GM21515 (cell line): ENCODE data around the gene CAB39.
"Not testable (repeated sequence)": the region's sequence is repeated elsewhere in the genome, so short reads cannot be mapped to it uniquely, and the experiment has no call there.

Experiments used
- ATAC-seq: cut with Tn5 transposase; IDR thresholded peaks from one replicate; pipeline ENCODE4 v1.9.1; 2021; ENCODE audit not compliant: unreplicated experiment

The CAB39 gene

GRCh38 chr2:230713331-230714135 is 891 bp downstream of the CAB39 start:
- peak; percentile 19 for ATAC-seq

- ATAC-seq: no peak
Observed at GRCh38 chr2:230714136-230714480, 1.5 kb downstream of the CAB39 start.

DNA sequence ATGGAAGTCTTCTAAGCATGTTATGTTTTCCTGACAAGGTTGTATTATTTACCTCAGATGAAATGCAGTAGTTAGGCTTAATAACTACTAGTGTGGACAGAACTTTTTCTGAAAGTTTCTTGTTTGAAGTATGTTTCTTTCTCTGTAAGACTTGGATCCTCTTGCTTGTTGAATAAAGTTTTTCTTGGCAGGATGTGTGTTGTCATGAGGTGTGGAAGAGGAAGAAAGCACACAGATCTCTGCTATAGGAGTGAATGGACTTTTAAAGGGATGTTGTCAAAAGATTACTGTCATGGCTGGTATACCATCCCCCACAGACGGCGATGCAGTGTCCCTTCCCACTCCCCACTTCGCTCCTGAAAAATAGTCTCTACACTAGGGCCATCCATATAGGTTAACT is 2.6 kb downstream of the CAB39 start:
- no peak for ATAC-seq

DNA sequence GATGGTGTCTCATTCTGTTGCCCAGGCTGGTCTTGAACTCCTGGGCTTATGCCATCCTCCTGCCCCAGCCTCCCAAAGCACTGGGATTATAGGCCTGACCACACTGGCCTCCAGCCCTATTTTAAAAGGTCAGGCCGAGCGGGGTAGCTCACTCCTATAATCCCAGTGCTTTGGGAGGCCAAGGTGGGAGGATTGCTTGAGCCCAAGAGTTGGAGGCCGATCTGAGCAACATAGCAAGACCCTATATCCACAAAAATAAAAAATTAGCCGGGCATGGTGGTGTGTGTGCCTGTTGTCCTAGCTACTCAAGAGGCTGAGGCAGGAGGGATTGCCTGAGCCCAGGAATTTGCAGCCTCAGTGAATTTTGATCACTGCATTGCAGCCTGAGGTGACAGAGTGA is 3.9 kb downstream of the CAB39 start:
- ATAC-seq: no peak

DNA sequence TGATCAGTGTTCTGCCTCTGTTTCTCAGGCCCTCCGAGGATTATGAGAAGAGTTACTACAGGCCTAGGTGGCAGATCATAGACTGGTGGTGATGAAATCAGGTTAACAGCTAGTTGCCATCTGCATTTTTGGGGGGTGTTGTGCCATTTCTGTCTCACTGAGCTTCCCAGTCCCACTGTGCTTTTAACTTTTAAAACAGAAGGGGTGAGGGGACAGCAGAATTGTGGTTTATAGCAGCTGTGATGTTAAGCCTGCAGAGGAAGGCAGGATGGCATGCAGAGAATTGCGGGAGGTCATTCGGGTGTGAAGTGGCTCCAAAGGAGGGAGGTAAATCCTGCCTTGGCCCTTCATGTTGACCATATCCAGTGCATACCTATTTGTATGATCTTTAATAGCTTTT is 5.0 kb downstream of the CAB39 start:
- no peak for ATAC-seq

DNA sequence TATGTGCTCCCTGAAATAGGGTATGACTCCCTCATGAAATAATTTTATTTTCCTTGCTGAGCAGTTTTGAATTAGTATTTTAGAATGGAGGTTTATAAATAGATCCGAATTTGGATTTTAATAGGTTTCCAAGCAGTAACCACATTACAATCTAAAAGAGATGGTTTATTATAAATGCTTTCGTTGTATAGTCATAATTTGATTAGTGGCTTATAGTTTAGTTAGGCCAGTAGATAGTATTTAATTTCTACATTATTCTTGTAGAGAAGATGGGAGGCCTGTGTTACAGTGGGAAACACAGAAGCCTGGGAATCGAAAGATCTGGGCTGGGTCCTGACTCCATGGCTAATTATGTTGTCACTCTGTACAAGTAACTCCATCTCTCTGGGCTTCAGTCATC is 6.7 kb downstream of the CAB39 start:
- ATAC-seq: no peak

- no peak for ATAC-seq
Observed at GRCh38 chr2:230721712-230722111, 9.1 kb downstream of the CAB39 start.

- no peak for ATAC-seq
Observed at GRCh38 chr2:230722207-230722885, 9.7 kb downstream of the CAB39 start.

GRCh38 chr2:230723363-230723762 is 10.7 kb downstream of the CAB39 start:
- no peak for ATAC-seq

- ATAC-seq: not testable (repeated sequence)
Observed at GRCh38 chr2:230724957-230725356, 12.3 kb downstream of the CAB39 start.

DNA sequence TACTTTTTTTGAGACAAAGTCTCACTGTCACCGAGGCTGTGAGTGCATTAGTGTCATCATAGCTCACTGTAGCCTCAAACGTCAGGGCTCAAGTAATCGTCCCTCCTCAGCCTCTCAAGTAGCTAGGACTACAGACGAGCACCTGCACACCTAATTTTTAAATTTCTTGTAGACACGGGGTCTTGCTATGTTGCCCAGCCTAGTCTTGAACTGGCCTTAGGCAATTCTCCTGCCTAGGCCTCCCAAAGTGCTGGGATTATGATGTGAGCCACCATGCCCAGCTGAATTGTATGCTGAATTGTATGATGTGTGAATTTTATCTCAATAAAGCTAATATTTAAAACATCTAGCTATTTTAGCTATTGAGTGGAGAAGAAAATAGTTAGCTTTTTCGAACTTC is 18.9 kb downstream of the CAB39 start:
- no peak for ATAC-seq

DNA sequence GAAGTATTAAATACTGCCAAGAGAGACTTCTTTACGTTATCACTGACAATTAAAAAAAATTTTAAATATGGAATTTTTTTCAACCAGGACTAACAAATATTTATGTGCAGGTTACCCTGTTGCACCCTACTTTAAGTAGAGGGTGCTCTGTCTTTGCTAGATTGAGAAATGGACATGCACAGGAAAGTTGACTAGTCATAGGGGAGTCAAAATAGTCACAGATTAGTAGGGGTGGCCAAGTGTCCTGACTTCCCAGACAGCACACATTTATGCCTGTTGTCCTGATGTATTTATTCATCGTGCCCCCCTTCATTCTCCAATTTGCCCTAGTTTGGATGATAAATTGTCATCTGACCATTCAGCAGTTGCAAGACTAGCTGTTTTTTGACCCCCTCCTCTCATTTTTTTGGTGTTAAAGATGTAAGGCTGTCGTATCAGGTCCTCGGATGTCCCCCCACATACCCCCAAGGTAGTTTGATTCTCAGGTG is 20.3 kb downstream of the CAB39 start:
- no peak for ATAC-seq

DNA sequence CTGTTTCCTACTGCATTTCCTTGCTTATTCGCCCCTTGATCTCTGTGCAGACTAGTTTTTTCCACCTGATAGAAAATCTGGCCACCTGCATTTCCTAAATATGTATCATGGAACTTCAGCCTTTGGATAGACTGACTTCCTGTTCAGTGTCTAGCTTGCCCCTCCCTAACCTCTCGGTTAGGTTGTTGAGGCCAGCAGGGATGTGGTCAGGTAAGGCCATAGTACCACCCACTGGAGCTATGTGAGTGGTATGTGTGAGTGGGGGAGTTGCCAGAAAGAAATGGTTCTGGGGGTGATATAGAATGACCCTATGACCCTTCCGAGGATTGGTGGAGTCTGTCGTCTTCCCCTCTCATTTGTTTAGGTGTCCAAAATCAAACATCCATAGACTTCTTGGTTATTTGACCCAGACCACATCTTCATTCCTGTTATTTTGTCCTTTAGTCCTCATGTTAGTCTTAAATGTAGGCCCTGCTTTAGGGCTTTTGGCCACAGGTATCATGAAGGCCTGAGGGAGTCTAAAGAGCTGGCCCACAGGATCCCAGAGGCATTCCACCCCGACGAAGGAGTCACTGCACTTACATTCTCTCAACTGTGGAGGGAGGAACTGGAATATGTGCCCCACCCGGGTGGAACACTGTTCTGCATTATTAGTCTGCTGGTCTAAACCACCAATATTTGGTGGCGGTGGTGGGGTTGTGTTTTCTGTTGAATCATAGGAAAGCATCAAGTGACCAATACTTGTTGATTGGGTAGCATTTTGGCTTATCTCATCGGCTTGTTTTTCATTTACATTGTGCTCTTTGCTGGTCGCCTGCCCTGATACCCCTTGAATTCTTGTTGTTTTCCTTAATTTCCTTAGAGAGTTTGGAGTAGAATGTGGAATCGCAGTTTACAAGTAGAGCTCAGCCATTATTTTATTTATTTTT is 21.9 kb downstream of the CAB39 start:
- ATAC-seq: no peak

DNA sequence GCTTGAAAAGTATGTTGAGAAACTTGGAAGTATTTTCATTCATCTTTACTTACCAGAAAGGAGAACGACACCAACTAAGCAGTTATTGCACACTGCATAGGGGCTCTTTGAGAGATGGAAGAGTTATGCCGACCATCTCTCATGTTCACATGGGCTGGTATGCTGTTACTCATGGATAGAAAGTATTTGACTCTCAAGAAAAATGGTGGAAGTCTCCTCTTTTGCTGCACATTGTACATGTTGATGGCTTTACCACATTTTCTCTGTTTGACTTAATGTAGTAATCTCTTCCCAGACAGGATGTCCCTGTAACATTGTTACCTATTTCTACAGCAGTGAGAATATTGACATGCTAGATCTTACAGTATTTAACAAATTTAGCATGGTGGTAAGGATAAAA is 23.2 kb downstream of the CAB39 start:
- no peak for ATAC-seq

DNA sequence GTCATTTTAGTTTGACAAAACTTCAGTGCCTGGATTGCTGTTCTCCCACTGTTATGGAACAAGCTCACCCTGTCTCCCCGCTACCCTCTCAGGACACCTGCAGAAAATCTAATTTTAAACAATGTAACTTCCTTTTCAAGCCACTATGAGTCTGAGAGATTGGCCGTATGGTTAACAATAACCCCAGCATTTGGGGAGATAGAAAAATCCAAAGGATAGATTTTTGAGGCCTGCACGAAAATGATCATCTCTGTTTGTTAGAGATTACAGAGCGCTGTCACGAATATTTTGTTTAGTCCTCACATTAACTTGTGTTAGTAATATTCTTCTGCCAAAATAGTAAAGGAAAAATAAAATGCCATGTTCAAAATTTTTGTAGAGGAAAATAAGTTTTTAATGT is 24.7 kb downstream of the CAB39 start:
- ATAC-seq: no peak

GRCh38 chr2:230737791-230738226 is 25.2 kb downstream of the CAB39 start:
- ATAC-seq: no peak

DNA sequence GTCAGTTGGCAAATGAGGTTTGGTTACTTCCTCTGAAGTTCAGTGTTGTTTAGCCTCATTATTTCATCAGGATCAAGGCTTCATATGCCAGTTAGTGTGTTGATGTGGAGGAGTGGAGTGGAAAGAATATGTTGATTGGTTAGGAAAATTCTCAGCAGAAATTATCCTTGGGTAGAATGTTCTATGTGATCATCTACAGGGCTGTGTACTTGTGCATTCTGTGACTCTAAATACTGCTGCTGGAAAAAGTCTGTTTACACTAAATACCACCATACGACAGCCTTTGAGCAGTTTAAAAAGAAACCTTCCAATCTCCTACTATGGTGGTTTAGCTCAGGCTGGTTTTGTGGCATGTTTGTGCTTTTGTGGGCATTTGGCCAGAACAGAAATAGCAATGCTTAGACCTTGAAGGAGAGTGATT is 25.8 kb downstream of the CAB39 start:
- ATAC-seq: no peak

GRCh38 chr2:230738924-230739323 is 26.3 kb downstream of the CAB39 start:
- ATAC-seq: no peak

DNA sequence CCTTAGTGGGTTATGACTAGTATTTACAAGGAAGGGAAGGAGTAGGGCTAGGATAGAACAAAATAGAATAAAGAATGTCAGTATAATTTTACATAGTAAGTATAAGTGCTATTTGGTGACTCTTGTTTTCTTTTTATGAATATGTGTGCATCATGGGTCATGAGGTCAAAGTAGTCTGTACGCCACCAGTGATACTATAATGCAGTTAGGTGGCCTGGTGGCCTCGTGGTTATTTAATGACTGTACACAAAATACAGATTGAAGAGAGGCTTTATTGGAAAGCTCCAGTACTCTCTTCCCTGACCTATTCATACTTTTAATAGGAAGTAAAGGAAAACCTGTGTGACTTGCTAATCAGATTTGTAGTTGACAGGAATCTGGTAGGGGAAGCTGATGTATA is 27.3 kb downstream of the CAB39 start:
- ATAC-seq: no peak

DNA sequence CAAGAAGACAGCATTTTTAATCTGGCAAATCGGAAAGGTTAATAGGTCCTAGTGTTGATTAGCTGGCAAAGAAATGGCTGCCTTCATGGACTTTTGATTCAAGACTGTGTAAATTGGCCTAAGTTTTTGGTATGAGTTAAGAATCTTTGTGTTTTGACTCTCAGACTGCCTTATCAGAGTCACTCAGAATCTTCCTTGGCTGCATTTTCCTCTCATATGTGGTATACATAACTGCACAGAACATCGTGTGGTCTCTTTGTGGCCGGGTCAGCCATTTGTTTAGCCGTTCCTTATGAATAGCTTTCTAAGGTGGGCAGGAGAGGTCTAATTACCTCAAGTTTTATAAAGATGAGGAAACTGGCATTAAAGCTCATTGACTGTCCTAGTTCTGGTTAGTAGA is 30.1 kb downstream of the CAB39 start:
- ATAC-seq: no peak

DNA sequence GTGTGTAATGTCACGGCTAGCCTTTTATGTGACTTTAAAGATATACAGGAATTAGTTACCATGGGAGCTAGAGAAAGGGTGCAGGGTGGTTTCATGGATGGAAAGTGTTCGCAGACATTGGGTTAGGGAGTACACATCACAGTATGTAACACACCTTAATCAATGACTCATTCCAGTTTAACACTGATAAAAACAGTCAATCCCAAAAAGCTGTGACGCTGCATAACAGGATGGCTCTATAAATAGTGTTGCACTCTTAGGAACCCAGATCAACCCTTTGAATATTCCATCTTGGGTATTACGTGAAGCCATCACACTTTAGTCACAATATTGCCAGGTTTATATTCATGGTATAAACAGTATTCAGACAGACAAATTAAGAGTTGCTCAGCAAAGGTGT is 33.6 kb downstream of the CAB39 start:
- ATAC-seq: no peak
